Smooth muscle cell (in vitro differentiated cells): Measurements from ENCODE around the gene CRTAC1. TPM values are rescaled to one million over a fixed set of nuclear protein-coding genes. Genes with fewer than 3 reads are reported as not detected.

Experiments
- DNase-seq: peaks from one replicate; lab custom pipeline; 2025; ENCODE audit not compliant: unreplicated experiment; lab: John Stamatoyannopoulos, UW
- H2AFZ ChIP-seq: fragments of 200-600 bp; sonication (generic); 2 replicates; pipeline ENCODE4 v1.6.0; 2016; ENCODE audit warnings: antibody characterized with exemption, low read depth, mild to moderate bottlenecking
- H3F3A ChIP-seq: fragments of 200-600 bp; sonication (generic); 2 replicates; pipeline ENCODE4 v1.6.0; 2017; ENCODE audit warnings: antibody characterized with exemption, low read depth
- H3K27ac ChIP-seq: fragments of 200-600 bp; sonication (generic); 2 replicates; pipeline ENCODE4 v1.5.1; 2016; ENCODE audit warnings: low read depth, mild to moderate bottlenecking
- H3K27me3 ChIP-seq: fragments of 200-600 bp; sonication (generic); 2 replicates; pipeline ENCODE4 v1.6.1; 2016; ENCODE audit warnings: low read depth, mild to moderate bottlenecking
- H3K36me3 ChIP-seq: fragments of 200-600 bp; sonication (generic); 2 replicates; pipeline ENCODE4 v1.5.1; 2016; ENCODE audit warnings: low read depth
- H3K4me1 ChIP-seq: fragments of 200-600 bp; sonication (generic); 2 replicates; pipeline ENCODE4 v1.5.1; 2016; ENCODE audit warnings: low read depth
- H3K4me2 ChIP-seq: fragments of 200-600 bp; sonication (generic); 2 replicates; pipeline ENCODE4 v1.6.0; 2016; ENCODE audit warnings: mild to moderate bottlenecking
- H3K4me3 ChIP-seq: fragments of 200-600 bp; sonication (generic); 2 replicates; pipeline ENCODE4 v1.5.1; 2016; ENCODE audit warnings: mild to moderate bottlenecking
- H3K79me2 ChIP-seq: fragments of 200-600 bp; sonication (generic); 2 replicates; pipeline ENCODE4 v1.6.0; 2016; ENCODE audit warnings: low read depth, mild to moderate bottlenecking
- H3K9ac ChIP-seq: fragments of 200-600 bp; sonication (generic); 2 replicates; pipeline ENCODE4 v1.6.0; 2016; ENCODE audit warnings: low read depth
- H3K9me3 ChIP-seq: fragments of 200-600 bp; sonication (generic); replicated peaks from 2 replicates; pipeline ENCODE4 v1.5.1; 2016; ENCODE audit warnings: low read depth
- H4K20me1 ChIP-seq: fragments of 200-600 bp; sonication (generic); 2 replicates; pipeline ENCODE4 v1.6.0; 2016; ENCODE audit warnings: low read depth
- WGBS: methylation state at CpG from one replicate; pipeline ENCODE4 v1.1.7; 2016; ENCODE audit warnings: low lambda C conversion rate; 5-methylcytosine and 5-hydroxymethylcytosine counted together
- polyA plus RNA-seq: library from polyadenylated mRNA; unstranded; fragments of >200 nt; fragmentation: Nextera tagmentation; extraction: Ambion mirVana; gene quantifications from 2 replicates; pipeline ENCODE4 v1.2.1, GENCODE V29; 2016
- total RNA-seq: library from RNA; depleted of rRNA; stranded (reverse); fragments of >200 nt; gene quantifications from 2 replicates; pipeline ENCODE4 v1.2.3, GENCODE V29; 2014
- TF ChIP-seq, protein P1 (sequence below): fragments of 200-600 bp; sonication (generic); IDR thresholded peaks from 2 replicates; pipeline ENCODE4 v1.5.1; 2017; ENCODE audit warnings: borderline replicate concordance, mild to moderate bottlenecking, antibody characterized with exemption; ENCODE audit not compliant: insufficient read depth, poor library complexity, severe bottlenecking

CRTAC1 gene
- total and polyA plus RNA-seq, 2 experiments from 2014 or later: 0.31 to 0.65 TPM

DNA sequence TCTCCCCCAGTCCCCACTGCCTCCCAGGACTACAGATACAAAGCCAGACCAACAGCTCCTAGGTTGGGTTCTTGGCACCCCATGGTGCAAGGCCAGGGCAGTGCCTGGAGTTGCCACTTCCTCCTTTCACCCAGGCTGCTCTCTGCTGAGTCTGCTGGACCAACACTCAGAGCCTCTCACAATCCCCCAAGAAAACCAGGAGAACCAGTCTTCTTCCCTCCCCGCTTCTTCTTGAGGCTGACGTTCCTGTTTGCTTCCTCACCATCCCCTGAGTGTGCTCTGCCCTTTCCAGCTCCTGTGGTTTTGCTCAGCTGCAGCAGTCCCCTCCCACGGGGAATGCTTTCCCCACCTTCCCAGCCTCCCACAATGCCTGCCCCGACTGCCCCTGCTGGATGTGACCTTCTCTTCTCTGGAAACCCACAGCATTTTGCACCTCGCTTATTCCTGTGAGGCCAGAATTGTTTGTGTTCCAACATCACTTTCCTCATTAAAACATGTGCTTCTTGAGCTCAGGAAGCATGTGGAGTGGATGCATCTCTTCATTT lies 90.9 kb downstream of the CRTAC1 start:
- WGBS: 48% methylated on average over 5 of the region's 5 CpGs
- no peaks in the 10 kb centered on the region for H4K20me1 ChIP-seq

DNA sequence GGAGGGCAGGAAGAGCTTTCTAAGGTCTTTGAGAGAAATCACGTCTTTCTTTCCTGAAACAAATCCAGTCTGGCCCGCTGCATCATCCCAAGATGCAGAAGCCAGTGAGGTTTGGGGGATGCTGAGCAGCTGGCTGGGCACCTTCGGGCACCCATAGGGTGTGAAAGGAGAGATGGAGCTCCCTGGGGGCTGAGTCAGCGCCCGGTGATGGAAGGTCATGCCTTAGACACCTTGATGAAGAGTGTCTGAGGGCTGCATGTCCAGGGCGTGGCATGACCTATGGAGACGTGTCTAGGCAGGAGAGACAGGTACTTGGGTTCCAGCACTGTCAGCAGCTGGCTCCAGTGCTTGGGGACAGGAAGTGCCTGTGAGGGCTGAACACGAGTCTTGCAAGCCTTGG lies 92.5 kb downstream of the CRTAC1 start:
- WGBS: 84% methylated on average over 8 of the region's 8 CpGs
- no peaks in the 10 kb centered on the region for H4K20me1 ChIP-seq
- H3K27ac ChIP-seq: no peak overlapping the region
- DNase-seq: no peak
- no peaks in the 10 kb centered on the region for H3K36me3 ChIP-seq
- H3K4me1 ChIP-seq: no peaks in the 10 kb centered on the region
- no peaks in the 10 kb centered on the region for H3K79me2 ChIP-seq
- no peaks in the 10 kb centered on the region for H3K9me3 ChIP-seq
- no peak overlapping the region for H3K9ac ChIP-seq
- H2AFZ ChIP-seq: no peak overlapping the region
- H3K4me3 ChIP-seq: no peak overlapping the region
- no peak overlapping the region for H3K4me2 ChIP-seq
- TF ChIP-seq, protein P1, sequence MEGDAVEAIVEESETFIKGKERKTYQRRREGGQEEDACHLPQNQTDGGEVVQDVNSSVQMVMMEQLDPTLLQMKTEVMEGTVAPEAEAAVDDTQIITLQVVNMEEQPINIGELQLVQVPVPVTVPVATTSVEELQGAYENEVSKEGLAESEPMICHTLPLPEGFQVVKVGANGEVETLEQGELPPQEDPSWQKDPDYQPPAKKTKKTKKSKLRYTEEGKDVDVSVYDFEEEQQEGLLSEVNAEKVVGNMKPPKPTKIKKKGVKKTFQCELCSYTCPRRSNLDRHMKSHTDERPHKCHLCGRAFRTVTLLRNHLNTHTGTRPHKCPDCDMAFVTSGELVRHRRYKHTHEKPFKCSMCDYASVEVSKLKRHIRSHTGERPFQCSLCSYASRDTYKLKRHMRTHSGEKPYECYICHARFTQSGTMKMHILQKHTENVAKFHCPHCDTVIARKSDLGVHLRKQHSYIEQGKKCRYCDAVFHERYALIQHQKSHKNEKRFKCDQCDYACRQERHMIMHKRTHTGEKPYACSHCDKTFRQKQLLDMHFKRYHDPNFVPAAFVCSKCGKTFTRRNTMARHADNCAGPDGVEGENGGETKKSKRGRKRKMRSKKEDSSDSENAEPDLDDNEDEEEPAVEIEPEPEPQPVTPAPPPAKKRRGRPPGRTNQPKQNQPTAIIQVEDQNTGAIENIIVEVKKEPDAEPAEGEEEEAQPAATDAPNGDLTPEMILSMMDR: no peak
- H3F3A ChIP-seq: no peaks in the 10 kb centered on the region
- H3K27me3 ChIP-seq: peaks cover 10% of the 10 kb centered on the region

More for the DNA sequence above, 90.9 kb downstream of the CRTAC1 start:
- Histone ChIP-seq H3K27me3 (peaks cover 10% of the 10 kb centered on the region), H3K4me2 (no peak overlapping the region), H3K4me1 (no peaks in the 10 kb centered on the region), H3K4me3 (no peak overlapping the region), H3K79me2 (no peaks in the 10 kb centered on the region), H3K9ac (no peak overlapping the region), H3K27ac (no peak overlapping the region), H3K9me3 (no peaks in the 10 kb centered on the region), H3K36me3 (no peaks in the 10 kb centered on the region), H3F3A (no peaks in the 10 kb centered on the region), H2AFZ (no peak overlapping the region)
- TF ChIP-seq, protein P1: no peak
- no peak for DNase-seq

DNA sequence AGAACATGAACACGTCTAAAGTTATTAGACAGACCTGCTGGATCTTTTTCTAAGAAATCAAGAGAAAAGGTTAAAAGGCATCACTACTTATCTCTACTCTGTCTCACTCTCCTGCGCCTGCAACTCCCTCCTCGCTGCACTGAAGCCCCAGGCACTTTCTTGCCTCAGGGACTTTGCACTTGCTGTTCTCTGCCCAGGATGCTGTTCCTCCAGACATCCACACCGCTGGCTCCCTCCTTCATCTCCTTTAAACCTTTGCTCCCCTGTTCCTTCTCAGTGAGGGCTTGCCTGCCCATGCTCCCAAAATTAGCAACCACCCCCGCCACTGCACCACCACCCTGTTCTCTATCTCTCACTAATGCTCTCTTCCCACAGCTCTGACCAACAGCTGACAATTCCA lies 93.4 kb downstream of the CRTAC1 start:
- no peak for DNase-seq
- H3K27me3 ChIP-seq: peaks cover 10% of the 10 kb centered on the region
- no peak overlapping the region for H3K4me3 ChIP-seq
- 87% methylated on average over 5 of the region's 5 CpGs for WGBS
- H3K27ac ChIP-seq: no peak overlapping the region
- H3K36me3 ChIP-seq: no peaks in the 10 kb centered on the region
- no peak overlapping the region for H3K9ac ChIP-seq
- H3F3A ChIP-seq: no peaks in the 10 kb centered on the region
- no peaks in the 10 kb centered on the region for H4K20me1 ChIP-seq
- H3K79me2 ChIP-seq: no peaks in the 10 kb centered on the region
- no peaks in the 10 kb centered on the region for H3K9me3 ChIP-seq
- H3K4me1 ChIP-seq: no peaks in the 10 kb centered on the region
- TF ChIP-seq, protein P1: no peak
- no peak overlapping the region for H3K4me2 ChIP-seq
- no peak overlapping the region for H2AFZ ChIP-seq

DNA sequence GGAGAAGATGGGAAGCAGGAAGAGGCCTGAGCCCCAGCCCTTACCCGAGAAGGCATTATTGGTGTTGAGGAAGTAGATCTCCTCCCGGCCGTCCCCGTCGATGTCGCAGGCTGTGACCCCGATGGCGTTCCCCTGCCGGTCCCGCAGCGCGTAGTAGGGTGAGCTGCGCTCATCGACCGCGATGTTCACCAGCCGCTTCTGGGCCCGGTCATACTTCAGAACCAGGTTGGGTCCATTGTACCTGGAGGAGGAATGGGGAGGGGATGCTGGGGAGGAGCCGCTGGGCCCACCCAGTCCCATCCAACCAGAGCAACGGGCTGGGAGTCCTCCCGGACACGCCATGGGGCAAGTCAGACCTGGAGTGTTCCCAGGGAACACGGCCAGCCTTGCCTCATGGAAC lies 94.3 kb downstream of the CRTAC1 start:
- Histone ChIP-seq H4K20me1 (no peaks in the 10 kb centered on the region), H3K4me3 (no peak overlapping the region), H3K9ac (no peak overlapping the region), H2AFZ (no peak overlapping the region), H3F3A (no peaks in the 10 kb centered on the region), H3K4me1 (no peaks in the 10 kb centered on the region), H3K27ac (no peak overlapping the region), H3K27me3 (peaks cover 17% of the 10 kb centered on the region), H3K36me3 (no peaks in the 10 kb centered on the region), H3K9me3 (no peaks in the 10 kb centered on the region), H3K4me2 (no peak overlapping the region), H3K79me2 (no peaks in the 10 kb centered on the region)
- 96% methylated on average over 23 of the region's 23 CpGs for WGBS
- no peak for DNase-seq
- TF ChIP-seq, protein P1: no peak
